Sigmoid colon (tissue), 7 donors: ENCODE data around the gene EHD4. TPM values are rescaled to one million over a fixed set of nuclear protein-coding genes. Genes with fewer than 3 reads are reported as not detected.

Experiments used
- DNase-seq: peaks from one replicate; pipeline ENCODE4 v3.0.0-alpha.2; 2019
- H3K27ac ChIP-seq, 4 donors: fragments of 200-600 bp; sonication (generic); one replicate each; pipeline ENCODE4 v1.5.1; 2016 to 2019; ENCODE audit warnings: mild to moderate bottlenecking in 1 of 4
- H3K27me3 ChIP-seq, 3 donors: fragments of 200-600 bp; sonication (generic); one replicate each; pipeline ENCODE4 v1.5.1; 2019; ENCODE audit warnings: mild to moderate bottlenecking in 1 of 3
- H3K36me3 ChIP-seq, 4 donors: fragments of 200-600 bp; sonication (generic); one replicate each; pipeline ENCODE4 v1.5.1; 2016 to 2019
- H3K4me1 ChIP-seq, 4 donors: fragments of 200-600 bp; sonication (generic); one replicate each; pipeline ENCODE4 v1.5.1; 2017 to 2019
- H3K4me3 ChIP-seq, 4 donors: fragments of 200-600 bp; sonication (generic); one replicate each; pipeline ENCODE4 v1.5.1; 2017 to 2019; ENCODE audit warnings: mild to moderate bottlenecking in 2 of 4, moderate library complexity in 1 of 4
- H3K9me3 ChIP-seq, 4 donors: fragments of 200-600 bp in 3 of 4; sonication (generic) in 3 of 4; one replicate each; pipeline versions ENCODE4 v1.5.1 to v1.6.1; 2013 to 2019
- CTCF ChIP-seq, 4 experiments: fragments of 450-650 bp in 3 of 4; fragments of 200-600 bp in 1 of 4; IDR thresholded peaks; one replicate each; pipeline ENCODE4 v1.5.1; 2016 to 2019; ENCODE audit warnings: antibody characterized with exemption in 4 of 4, mild to moderate bottlenecking in 3 of 4, moderate library complexity in 2 of 4
- EP300 ChIP-seq, 4 donors: sonication (generic); formaldehyde crosslinking; IDR thresholded peaks; one replicate each; pipeline ENCODE4 v1.6.1; 2017; ENCODE audit warnings: antibody characterized with exemption in 4 of 4
- POLR2A ChIP-seq, 2 donors: fragments of 450-650 bp; IDR thresholded peaks; one replicate each; pipeline ENCODE4 v1.6.1; 2016; ENCODE audit warnings: antibody characterized with exemption in 2 of 2, mild to moderate bottlenecking in 2 of 2, moderate library complexity in 2 of 2
- POLR2AphosphoS5 ChIP-seq, 4 donors: sonication (generic); formaldehyde crosslinking; IDR thresholded peaks; one replicate each; pipeline ENCODE4 v1.6.1; 2017; ENCODE audit warnings: antibody characterized with exemption in 4 of 4
- WGBS, 2 donors: extraction: QIAGEN DNeasy Blood & Tissue Kit; methylation state at CpG; one replicate each; pipeline ENCODE4 v1.1.7; 2013; 5-methylcytosine and 5-hydroxymethylcytosine counted together
- intact Hi-C: fragments of 100-400 bp; cut with DNase I; formaldehyde crosslinking; loops from one replicate; pipeline ENCODE4 v1.15.1; 2023
- polyA plus RNA-seq, 3 donors: library from polyadenylated mRNA; stranded (reverse); fragments of 200-250 nt; gene quantifications; one replicate each; pipeline ENCODE4 v1.2.3, GENCODE V29; 2013
- total RNA-seq, 4 donors: library from RNA; depleted of rRNA; stranded (reverse); fragments of >200 nt; gene quantifications; one replicate each; pipeline ENCODE4 v1.1.0, GENCODE V29; 2016
- donor health status: healthy with polysubstance abuse.
- donor health status: Bipolar disorder and iron deficiency.
- donor health status: healthy.

EHD4 gene
- total and polyA plus RNA-seq, 7 donors: 8.9 to 37.0 (median 13.0) TPM

DNA sequence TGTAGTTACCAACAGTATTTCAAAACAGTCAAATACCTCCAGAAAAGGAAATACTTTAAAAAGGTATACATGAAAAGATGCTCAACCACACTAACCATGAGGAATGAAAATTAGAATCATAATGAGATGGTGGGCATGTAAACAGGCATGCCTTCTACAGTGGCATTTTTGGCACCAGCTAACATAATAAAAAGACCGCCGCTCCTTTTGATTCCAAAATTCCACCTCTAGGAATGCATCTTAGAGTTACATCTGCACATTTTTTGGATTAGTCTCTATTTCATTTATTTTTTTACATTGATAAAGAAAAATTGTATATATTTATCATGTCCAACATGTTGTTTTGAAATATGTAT lies 41.5 kb downstream of the EHD4 start:
- H3K9me3 ChIP-seq: no peaks in the 10 kb centered on the region
- H3K4me3 ChIP-seq: no peak overlapping the region
- H3K27ac ChIP-seq: peak overlapping the region in 3 of 4 donors; percentile 54 to 64 (median 60)
- no peaks in the 10 kb centered on the region for H3K36me3 ChIP-seq
- intact Hi-C loops: no loop called here
- H3K27me3 ChIP-seq: no peaks in the 10 kb centered on the region
- no peak for DNase-seq
- no peak for TF ChIP-seq EP300 (IDR thresholded peaks at IDR 0.05)
- TF ChIP-seq POLR2AphosphoS5 (IDR thresholded peaks at IDR 0.05): peak in 1 of 4 donors; percentile 0
- TF ChIP-seq POLR2A (IDR thresholded peaks at IDR 0.05): no peak
- TF ChIP-seq CTCF (IDR thresholded peaks at IDR 0.05): no peak
- peaks cover 0 to 46% (median 35%) of the 10 kb centered on the region in 4 donors for H3K4me1 ChIP-seq
- 93 to 94% methylated on average over 2 of the region's 2 CpGs for WGBS, 2 donors

- TF ChIP-seq EP300 (IDR thresholded peaks at IDR 0.05): no peak
- TF ChIP-seq POLR2AphosphoS5 (IDR thresholded peaks at IDR 0.05): peak in 2 of 4 donors; percentile 25
- TF ChIP-seq POLR2A (IDR thresholded peaks at IDR 0.05): no peak
- no peak for TF ChIP-seq CTCF (IDR thresholded peaks at IDR 0.05)
- Histone ChIP-seq H3K9me3 (no peaks in the 10 kb centered on the region), H3K4me1 (peaks cover 0 to 46% (median 35%) of the 10 kb centered on the region in 4 donors), H3K27me3 (no peaks in the 10 kb centered on the region), H3K4me3 (no peak overlapping the region), H3K27ac (peak overlapping the region; percentile 54 to 64 (median 57)), H3K36me3 (no peaks in the 10 kb centered on the region)
- intact Hi-C loops: no loop called here
- WGBS, 2 donors: 17 to 56% methylated on average over 8 of the region's 8 CpGs
- no peak for DNase-seq
Observed at GRCh38 chr15:41930221-41930866, 42.0 kb downstream of the EHD4 start.

DNA sequence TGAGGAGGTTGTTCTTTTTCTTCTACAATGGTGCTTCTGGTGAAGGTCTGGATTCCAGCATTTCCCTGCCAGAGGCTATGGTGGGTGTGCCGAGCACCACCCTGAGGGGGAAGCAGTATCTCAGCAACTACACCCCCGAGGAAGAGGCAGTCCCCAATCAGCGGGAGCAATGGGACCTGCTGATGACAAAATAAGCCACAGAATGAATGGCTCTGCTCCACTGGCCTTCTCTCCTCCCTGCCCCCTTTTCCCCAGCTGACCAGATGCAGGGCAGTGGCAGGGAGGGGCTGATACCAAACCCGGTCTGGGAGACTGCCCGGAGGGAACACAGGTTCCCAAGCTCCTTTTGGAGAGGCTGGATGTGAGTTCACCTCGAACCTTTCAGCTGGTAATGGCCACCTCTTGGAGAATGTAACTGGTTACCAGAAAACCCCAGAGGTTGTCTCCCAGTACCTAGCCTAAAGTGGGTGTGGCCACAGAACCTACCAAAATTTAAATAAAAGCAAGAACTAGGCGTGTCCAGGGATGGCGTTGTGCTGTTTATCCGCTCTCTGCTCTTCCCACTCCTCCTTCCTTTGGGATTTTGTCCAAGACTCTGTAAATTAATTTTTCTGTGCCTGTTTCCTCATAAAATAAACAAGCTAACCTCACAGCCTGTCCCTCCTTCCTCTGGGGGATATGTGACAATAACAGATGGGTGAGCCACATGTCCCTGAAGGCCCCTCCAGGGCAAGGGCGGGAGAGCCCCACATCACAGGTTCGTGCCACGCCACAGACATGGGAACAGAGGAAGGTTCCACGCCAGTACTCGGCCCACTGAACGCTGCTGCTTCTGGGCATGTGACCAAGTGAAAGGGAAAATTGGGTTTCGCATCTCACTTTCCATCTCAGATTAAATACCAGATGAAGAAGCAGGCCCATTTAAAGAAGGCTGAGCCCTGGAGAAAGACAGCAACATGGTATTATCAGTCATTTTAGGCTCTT lies 43.4 kb downstream of the EHD4 start:
- intact Hi-C loops: no loop called here
- peaks cover 0 to 46% (median 35%) of the 10 kb centered on the region in 4 donors for H3K4me1 ChIP-seq
- WGBS, 2 donors: 41 to 42% methylated on average over 16 of the region's 16 CpGs

DNA sequence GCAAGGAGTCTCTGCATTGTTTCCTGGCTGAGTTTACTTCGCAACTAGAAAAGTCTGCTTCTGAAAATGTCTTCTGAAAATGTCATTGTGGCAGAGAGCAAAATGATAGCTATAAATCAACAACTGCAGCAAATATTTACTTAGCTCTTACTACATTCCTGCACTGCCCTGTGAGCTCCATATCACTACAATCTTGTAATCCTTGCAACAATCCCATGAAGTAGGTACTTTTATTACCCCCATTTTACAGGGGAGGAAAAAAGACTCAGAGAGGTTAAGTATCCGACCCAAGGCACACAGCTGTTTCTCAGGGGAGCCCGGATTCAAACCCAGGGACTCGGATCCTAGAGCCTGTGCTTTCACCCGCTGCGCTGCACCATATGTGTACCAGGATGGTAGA lies 44.3 kb downstream of the EHD4 start:
- peaks cover 0 to 46% (median 35%) of the 10 kb centered on the region in 4 donors for H3K4me1 ChIP-seq
- no peak overlapping the region for H3K4me3 ChIP-seq
- 42 to 70% methylated on average over 6 of the region's 6 CpGs for WGBS, 2 donors
- DNase-seq: no peak
- H3K9me3 ChIP-seq: no peaks in the 10 kb centered on the region
- no peaks in the 10 kb centered on the region for H3K27me3 ChIP-seq
- peak overlapping the region; percentile 54 to 64 (median 57) for H3K27ac ChIP-seq
- TF ChIP-seq POLR2A (IDR thresholded peaks at IDR 0.05): no peak
- TF ChIP-seq EP300 (IDR thresholded peaks at IDR 0.05): no peak
- TF ChIP-seq POLR2AphosphoS5 (IDR thresholded peaks at IDR 0.05): no peak
- TF ChIP-seq CTCF (IDR thresholded peaks at IDR 0.05): no peak
- intact Hi-C loops: no loop called here
- H3K36me3 ChIP-seq: no peaks in the 10 kb centered on the region

More for the DNA sequence above, 43.4 kb downstream of the EHD4 start:
- no peaks in the 10 kb centered on the region for H3K36me3 ChIP-seq
- H3K27me3 ChIP-seq: no peaks in the 10 kb centered on the region
- no peak for DNase-seq
- H3K4me3 ChIP-seq: no peak overlapping the region
- no peaks in the 10 kb centered on the region for H3K9me3 ChIP-seq
- TF ChIP-seq CTCF (IDR thresholded peaks at IDR 0.05): no peak
- no peak for TF ChIP-seq POLR2A (IDR thresholded peaks at IDR 0.05)
- peak in 1 of 4 donors; percentile 7 for TF ChIP-seq POLR2AphosphoS5 (IDR thresholded peaks at IDR 0.05)
- H3K27ac ChIP-seq: peak overlapping the region; percentile 54 to 64 (median 57)
